GM06990 (cell line): ENCODE data around the gene SLC39A13.

Experiments
- DNase-seq: peaks from one replicate; pipeline ENCODE4 v3.0.0-alpha.2; 2011; ENCODE audit not compliant: insufficient read length; ENCODE audit errors: extremely low read depth
- H3K27me3 ChIP-seq: replicated peaks from 2 replicates; pipeline ENCODE4 v1.6.0; 2011; ENCODE audit warnings: low read length; ENCODE audit not compliant: control insufficient read depth, insufficient read depth
- H3K36me3 ChIP-seq: 2 replicates; pipeline ENCODE4 v1.5.1; 2011; ENCODE audit warnings: low read length; ENCODE audit not compliant: control insufficient read depth, insufficient read depth
- H3K4me3 ChIP-seq: replicated peaks from 2 replicates; pipeline ENCODE4 v1.5.1; 2011; ENCODE audit warnings: low read depth, mild to moderate bottlenecking, control low read depth, low read length
- TF ChIP-seq, protein P1 (sequence below): IDR thresholded peaks from 2 replicates; pipeline ENCODE4 v1.5.1; 2011; ENCODE audit warnings: low read length, control low read depth, mild to moderate bottlenecking, inconsistent platforms; ENCODE audit not compliant: insufficient read depth, poor library complexity, severe bottlenecking

The SLC39A13 gene

GRCh38 chr11:47394322-47395222 lies 13.8 kb upstream of the SLC39A13 start:
- DNase-seq: peak; percentile 83
- H3K27me3 ChIP-seq: no peaks in the 10 kb centered on the region
- no peaks in the 10 kb centered on the region for H3K36me3 ChIP-seq
- no peak overlapping the region for H3K4me3 ChIP-seq
- TF ChIP-seq, protein P1, sequence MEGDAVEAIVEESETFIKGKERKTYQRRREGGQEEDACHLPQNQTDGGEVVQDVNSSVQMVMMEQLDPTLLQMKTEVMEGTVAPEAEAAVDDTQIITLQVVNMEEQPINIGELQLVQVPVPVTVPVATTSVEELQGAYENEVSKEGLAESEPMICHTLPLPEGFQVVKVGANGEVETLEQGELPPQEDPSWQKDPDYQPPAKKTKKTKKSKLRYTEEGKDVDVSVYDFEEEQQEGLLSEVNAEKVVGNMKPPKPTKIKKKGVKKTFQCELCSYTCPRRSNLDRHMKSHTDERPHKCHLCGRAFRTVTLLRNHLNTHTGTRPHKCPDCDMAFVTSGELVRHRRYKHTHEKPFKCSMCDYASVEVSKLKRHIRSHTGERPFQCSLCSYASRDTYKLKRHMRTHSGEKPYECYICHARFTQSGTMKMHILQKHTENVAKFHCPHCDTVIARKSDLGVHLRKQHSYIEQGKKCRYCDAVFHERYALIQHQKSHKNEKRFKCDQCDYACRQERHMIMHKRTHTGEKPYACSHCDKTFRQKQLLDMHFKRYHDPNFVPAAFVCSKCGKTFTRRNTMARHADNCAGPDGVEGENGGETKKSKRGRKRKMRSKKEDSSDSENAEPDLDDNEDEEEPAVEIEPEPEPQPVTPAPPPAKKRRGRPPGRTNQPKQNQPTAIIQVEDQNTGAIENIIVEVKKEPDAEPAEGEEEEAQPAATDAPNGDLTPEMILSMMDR: no peak

- Histone ChIP-seq H3K4me3 (no peak overlapping the region), H3K36me3 (no peaks in the 10 kb centered on the region), H3K27me3 (no peaks in the 10 kb centered on the region)
- DNase-seq: no peak
- TF ChIP-seq, protein P1: no peak
These were observed 13.0 kb upstream of the SLC39A13 start for GRCh38 chr11:47395223-47396048.

- DNase-seq: no peak
- TF ChIP-seq, protein P1: no peak
- H3K4me3 ChIP-seq: no peak overlapping the region
- no peaks in the 10 kb centered on the region for H3K27me3 ChIP-seq
- no peaks in the 10 kb centered on the region for H3K36me3 ChIP-seq
These were observed 12.4 kb upstream of the SLC39A13 start for GRCh38 chr11:47396049-47396320.

DNA sequence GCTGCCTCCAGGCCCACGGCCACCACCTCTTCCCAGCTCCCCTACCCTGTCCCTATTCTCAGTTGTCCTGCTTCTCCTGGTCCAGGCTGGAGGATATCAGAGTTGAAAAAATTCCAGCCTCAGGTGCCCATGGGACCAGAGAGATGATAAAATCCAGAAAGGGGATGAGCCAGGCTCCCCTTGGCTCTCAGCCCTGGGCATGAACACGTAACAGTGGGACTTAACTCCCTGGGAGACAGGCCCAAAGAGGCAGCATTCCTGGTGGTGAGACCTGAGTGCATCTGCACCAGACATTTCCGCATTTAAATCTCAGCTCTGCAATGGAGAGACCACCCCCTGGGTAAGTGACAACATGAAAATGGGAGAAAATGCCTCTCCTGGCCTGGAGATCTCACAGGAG lies 10.4 kb upstream of the SLC39A13 start:
- Histone ChIP-seq H3K36me3 (no peaks in the 10 kb centered on the region), H3K27me3 (no peaks in the 10 kb centered on the region), H3K4me3 (no peak overlapping the region)
- TF ChIP-seq, protein P1: no peak
- no peak for DNase-seq

DNA sequence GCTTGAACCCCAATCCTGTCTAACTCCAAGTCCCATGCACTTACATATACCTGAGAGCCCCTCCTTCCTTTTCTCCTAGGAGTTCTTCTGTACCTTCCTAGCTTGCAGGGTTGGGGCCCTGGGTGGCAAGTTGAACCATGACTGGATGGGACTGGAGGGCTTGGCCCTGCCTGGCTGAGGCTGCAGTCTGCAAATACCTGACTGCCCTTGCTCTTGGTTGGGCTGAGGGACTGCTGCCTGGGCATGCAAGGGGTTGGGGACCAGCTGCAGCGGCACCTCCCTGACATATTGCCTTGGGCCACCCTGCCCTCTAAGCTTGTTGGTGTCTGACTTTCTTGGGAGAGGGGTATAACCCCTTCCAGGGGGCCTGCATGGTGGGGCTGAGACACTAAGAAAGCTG lies 9.8 kb upstream of the SLC39A13 start:
- H3K4me3 ChIP-seq: no peak overlapping the region
- no peaks in the 10 kb centered on the region for H3K27me3 ChIP-seq
- TF ChIP-seq, protein P1: no peak
- DNase-seq: no peak
- H3K36me3 ChIP-seq: no peaks in the 10 kb centered on the region
